Posterior cingulate gyrus (tissue), 11 donors: ENCODE data around the gene HIPK2.

Experiments
- DNase-seq, 10 donors: peaks; one replicate each; pipeline versions ENCODE4 v3.0.0 to v3.0.0-alpha.2; 2020 to 2021; ENCODE audit warnings: mixed read lengths in 3 of 10
- intact Hi-C: fragments of 100-400 bp; cut with DNase I; formaldehyde crosslinking; loops from one replicate; pipeline ENCODE4 v1.15.1; 2023

HIPK2 gene

DNA sequence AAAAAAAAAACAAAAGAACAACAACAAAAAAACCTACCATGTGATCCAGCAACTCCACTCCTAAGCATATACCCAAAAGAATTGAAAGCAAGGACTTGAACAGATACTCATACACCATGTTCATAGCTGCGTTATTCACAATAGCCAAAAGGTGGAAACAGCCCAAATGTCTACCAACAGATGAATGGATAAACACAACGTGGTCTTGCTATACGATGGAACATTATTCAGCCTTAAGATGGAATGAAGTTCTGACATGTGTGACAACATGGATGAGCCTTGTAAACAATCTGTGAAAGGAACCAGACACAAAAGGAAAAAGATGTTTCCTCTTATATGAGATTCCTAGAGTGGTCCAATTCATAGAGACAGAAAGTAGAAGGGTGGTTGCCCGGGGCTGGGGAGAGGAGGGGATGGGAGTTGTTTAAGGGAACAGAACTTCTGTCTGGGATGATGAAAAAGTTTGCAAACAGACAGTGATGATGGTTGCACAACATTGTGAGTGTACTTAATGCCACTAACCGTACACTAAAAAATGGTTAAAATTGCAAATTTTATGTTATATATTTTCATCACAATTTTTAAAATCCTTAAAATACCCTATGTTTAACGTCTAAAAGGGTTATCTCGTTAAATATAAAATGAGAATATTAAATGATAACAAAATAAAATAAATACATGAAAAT, 242.7 kb downstream of the HIPK2 start:
- DNase-seq: no peak

DNA sequence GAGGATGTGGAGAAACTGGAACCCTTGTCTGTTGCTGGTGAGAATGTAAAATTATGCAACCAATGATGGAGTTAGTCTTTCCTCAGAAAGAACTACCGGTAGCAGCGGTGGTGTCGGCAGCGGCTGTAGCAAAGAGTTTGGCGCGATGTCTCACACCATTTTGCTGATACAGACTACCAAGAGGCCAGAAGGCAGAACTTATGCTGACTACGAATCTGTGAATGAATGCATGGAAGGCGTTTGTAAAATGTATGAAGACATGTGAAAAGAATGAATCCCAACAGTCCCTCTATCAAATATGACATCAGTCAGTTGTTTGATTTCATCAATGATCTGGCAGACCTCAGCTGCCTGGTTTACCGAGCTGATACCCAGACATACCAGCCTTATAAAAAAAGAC, 243.7 kb downstream of the HIPK2 start:
- DNase-seq: no peak
- intact Hi-C loops: no loop called here

More for the DNA sequence above, 242.7 kb downstream of the HIPK2 start:
- intact Hi-C loops: no loop called here

DNA sequence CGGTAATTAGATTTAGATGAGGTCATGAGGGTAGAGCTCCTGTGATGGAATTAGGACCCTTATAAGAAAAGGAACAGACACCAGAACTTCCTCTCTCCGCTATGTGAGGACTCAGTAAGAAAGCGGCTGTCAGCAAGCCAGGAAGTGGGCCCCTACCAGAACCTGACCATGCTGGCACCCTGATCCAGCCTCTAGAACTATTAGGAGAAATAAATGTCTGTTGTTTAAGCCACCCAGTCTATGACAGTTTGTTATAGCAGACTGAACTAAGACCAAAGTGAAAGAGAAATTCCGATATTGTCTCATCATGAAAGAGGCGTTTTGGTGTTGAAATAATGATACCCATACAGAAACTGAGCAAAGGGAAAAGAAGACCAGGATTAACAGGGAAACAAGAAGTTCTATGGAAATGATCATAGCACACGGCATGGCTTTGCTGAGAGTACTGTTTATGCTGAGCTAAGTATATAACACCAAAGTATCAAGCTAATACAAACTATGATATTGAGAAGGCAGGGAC, 245.1 kb downstream of the HIPK2 start:
- intact Hi-C loops: no loop called here
- DNase-seq: no peak

DNA sequence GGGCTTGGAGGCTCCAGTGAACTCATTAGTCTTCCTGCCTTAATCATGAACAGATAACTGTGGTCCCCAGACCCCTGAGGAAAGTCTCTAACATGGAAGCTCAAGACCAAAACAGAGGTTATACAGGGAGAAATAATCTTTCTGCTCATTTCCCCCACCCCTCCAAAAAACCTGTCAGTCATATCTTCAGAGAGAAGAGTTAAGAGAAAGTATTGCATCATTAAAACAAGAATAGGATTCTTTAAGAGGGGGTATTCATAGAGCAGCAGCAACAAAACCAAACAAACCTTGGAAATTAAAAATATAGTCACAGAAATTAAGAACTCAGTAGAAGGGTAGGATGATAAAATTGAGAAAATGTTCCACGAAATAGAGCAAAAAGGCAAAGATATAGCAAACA, 246.7 kb downstream of the HIPK2 start:
- no peak for DNase-seq
- intact Hi-C loops: no loop called here

DNA sequence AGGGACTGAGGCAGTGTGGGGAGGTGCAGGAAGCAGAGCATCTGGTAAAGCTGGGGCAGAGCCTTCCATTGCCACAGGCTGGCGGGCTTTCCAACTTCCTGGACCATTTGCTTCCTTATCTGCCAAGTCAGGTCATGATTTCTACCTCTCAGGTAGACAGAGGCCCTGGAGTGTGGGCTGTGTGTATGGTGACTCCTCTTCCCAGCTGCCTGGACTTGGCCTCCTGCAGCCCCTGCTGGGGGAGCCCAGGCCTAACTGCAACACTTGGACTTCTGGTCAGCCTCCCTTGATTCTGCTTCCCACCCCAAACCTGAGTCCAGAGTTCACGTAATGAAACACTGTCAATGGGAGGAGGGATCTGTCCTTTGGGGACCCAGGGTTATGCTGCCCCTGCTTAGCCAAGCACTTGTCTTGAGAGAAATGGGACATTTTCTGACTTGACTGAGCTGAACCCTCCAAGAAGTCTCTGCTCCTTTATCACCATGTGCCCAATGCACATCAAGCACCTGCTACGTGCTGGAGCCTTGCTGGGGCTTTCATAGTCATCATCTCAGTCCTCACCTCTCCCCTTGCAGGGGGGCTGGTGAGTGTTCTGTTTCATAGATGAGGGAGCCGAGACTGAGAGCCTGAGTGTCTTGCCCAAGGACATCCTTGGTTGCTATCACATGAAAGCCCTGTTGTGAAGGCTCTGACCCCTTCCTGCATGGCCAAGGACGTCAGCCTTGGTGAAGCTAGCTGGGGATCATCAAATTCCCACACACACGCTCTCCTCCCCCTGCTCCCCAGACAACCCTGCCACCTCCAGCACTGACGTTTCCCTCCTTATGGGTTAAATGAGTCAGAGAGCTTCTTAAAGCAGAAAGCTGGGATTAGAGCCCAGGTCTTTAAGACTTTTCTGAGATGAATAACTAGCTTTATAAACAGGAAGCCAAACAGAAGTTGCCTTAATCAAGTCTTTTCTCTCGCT, 250.9 kb downstream of the HIPK2 start:
- intact Hi-C loops: no loop called here
- DNase-seq: no peak

DNA sequence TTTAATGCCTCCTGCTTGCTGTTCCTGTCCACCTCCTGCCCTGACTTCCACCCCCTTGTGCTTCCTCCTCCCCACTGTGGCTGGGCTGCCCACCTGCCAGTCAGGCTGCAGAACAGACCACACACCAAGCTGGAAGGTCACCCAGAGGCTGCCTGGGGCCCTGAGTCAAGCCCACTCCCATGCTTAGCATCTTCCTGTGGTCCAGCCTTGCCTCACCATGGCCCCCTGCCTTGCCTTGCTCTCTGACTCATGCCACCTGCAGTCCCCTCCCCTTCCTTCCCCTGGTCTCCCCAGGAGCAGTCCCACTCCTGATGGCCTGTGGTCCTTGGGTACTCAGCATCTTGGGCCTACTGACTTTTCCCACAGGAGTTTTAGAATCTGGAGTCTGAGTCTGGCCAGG, 252.0 kb downstream of the HIPK2 start:
- DNase-seq: no peak
- intact Hi-C loops: no loop called here

DNA sequence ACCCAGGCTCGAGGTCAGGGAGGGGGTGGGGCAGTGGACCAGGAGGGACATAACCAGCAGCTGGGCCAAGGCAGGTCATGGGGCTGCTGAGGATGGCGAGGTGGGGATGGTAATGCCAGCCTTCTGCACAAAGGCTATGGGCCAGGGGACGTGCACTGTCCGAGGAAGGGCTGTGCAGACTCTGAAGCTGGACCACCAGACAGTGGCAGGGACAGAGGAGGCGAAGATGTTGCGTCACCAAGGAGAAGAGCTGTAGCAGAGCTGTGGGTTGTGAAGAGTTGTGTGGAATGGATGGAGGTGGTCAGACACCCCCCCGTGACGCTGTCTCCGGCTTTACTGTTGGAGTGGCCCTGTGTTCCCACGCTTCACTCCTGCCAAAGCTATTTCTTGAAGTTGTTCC, 252.6 kb downstream of the HIPK2 start:
- DNase-seq: peak in 1 of 10 donors; percentile 78
- intact Hi-C loops: no loop called here

DNA sequence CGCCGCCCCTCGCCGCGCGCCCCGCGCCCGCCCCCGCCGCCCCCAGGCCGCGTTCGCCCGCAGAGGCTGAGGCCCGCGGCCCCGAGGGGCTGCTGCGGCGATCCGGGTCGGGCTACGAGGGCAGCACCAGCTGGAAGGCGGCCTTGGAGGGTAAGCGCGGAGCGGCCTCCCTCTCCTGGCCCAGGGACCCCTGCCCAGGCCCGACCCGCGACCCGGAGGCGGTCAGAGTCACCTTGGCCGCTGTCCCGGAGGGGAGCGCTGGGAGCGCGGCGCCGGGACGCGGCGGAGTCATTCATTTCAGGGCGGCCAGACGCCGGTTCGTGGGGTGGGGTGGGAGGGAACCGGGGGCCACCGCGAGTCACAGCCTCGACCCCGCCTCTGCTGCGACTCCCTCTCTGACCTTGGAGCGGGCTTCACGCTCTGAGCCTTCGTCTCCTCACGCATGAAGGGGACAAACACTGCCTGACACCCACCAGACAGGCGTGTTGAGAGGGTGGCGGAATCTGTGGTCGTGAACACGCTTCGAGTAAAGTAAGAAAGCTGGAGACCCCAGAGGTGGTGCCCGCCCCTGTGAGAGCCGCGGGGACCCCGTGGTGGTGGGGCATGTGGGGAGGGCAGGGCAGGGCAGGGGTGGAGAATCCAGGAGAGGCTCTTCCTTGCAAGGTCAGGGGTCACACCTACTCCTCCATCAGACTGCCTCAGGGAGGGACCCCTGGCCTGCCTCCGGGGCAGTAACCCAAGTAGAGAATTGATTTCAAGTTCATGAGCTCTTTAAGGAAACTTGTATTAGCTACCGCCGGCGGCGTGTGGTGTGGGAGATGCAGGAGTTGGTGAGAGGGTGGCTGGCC, 253.6 kb downstream of the HIPK2 start:
- intact Hi-C loops: no loop called here
- DNase-seq: peak in 1 of 10 donors; percentile 57

DNA sequence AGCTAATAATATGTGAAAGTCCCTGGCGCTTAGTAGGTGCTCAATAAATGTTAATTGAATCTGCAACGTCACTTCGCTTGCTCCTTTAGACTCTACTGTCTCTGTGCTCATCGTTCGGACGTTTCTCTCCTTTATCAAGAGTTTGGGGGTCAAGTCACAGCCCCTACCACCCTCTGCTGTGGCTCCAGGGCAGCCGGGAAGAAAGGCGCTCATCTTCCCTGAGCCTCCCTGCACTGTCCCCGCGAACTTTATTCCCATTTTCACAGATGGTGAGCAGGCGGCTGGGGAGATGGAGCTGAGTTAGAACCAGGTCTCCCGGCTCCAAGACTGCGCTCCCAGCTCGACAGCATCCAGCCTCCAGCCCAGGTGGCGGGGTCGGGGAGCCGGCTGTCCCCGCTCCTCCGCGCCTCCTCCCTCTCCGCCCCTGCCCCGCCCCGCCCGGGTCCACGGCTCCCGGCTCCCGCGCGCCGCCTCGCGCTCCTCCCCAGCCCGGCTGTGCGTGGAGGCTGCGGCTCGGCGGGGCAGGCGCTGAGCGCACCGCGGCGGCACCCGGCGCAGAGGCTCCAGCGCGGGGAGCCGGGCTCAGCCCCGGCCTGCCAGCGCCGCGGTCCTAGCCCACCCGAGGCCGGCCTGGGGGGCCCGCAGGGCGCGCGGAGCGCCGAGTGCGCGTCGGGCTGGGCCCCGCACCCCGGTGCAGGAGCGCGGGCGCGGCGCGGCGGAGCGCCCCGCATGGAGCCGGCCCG, 254.4 kb downstream of the HIPK2 start, which contains the start of gene CLEC2L:
CLEC2L (plus strand) TSS at position 487 of the 743 bp plus-strand sequence; CDS start at position 730, 243 bp downstream.
- intact Hi-C loops: no loop called here
- DNase-seq: peak in 8 of 10 donors; percentile 41 to 92 (median 54)

DNA sequence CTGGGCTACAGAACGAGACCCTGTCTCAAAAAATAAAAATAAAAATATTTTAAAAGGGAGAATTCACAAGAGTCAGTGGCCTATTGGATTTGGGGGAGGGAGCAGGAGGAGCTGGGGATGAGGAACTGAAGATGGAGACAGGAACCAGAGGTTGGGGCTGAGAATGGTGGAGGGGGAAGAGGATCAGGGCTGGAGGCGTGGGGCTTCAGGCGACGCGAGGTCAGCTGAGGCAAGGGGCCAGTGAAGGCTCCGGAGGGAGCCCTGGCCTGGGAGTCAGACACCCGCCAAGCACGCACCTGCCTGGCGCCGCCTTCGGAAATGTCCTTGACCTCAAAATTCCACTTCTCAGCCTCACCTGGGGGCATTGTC, 255.0 kb downstream of the HIPK2 start:
- intact Hi-C loops: no loop called here
- no peak for DNase-seq

DNA sequence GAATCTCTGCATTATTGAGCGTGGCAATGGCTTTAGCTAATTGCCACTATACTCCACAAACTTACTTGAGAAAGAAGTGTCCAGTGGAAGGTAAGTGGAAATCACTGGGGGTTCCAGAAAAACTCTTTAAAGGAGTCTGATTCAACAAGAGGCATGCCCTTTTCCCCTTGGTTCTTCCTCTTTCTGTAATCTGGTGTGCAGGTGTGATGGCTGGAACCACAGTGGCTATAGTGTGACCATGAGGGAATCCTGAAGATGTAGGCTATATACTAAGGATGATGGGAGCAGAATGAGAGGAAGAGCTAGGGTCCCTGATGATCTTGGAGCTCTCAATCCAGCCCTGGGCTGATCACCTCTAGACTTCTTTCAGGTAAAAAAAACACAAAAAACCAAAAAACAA, 256.4 kb downstream of the HIPK2 start:
- intact Hi-C loops: no loop called here
- DNase-seq: no peak

DNA sequence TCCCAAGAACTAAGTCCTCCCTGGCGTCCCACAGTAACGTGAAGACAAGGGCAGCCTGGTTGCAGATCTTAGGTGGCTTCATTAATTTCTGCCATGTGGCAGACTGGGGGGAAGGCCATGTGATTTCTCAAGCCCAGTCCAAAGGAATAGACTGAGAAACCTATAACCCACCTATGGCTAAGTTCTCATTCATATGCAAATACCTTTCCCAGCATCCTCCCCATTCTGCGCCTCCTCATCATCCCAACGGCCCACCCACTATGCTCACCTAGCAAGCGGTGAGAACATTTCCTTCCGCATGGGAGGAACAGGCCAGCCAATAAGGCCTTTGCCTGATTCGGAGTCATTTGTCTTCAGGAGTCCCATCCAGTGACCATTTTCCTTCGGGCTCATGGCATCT, 262.5 kb downstream of the HIPK2 start:
- peak in 1 of 10 donors; percentile 34 for DNase-seq
- intact Hi-C loops: no loop called here
